HCT116 (cell line): Measurements from ENCODE around the gene CLCN5. TPM values are rescaled to one million over a fixed set of nuclear protein-coding genes. Genes with fewer than 3 reads are reported as not detected.

Experiments
- ATAC-seq: fragments of 200-7000 bp; cut with Tn5 transposase; 2 replicates; pipeline ENCODE4 v1.9.1; 2020; ENCODE audit warnings: mild to moderate bottlenecking, moderate library complexity
- BruUV-seq: library from RNA; stranded (reverse); fragments of 400-500 nt; replicated peaks from 2 replicates; lab custom pipeline; 2021; lab: Mats Ljungman, UMichigan
- CTCF ChIA-PET: fragments of 300-600 bp; sonication (Branson Sonifier 250); formaldehyde crosslinking; loops from one replicate; lab custom pipeline; 2021; ENCODE audit warnings: antibody characterized with exemption; lab: Charles Lee
- POLR2A ChIA-PET: fragments of 300-600, 350-600 bp; sonication (Branson Sonifier 250); formaldehyde crosslinking; loops from one replicate; lab custom pipeline; 2021; ENCODE audit warnings: antibody characterized with exemption; lab: Charles Lee
- RAD21 ChIA-PET, 2 experiments: fragments of 300-600 bp; sonication (Branson Sonifier 250); formaldehyde crosslinking; loops; one replicate each; lab custom pipeline; 2023; ENCODE audit warnings: low total read pairs in 2 of 2; ENCODE audit not compliant: uncharacterized antibody in 2 of 2, unreplicated experiment in 2 of 2, low non-redundant PET in 1 of 2; lab: Charles Lee
- DNase-seq: peaks from one replicate; pipeline ENCODE4 v3.0.0-alpha.2; 2010; ENCODE audit warnings: low read depth, low spot score
- H2AFZ ChIP-seq: fragments of 200-600 bp; shearing (Covaris generic), sonication (generic); 2 replicates; pipeline ENCODE4 v1.6.1; 2017; ENCODE audit warnings: low read depth, mixed run types, mixed read lengths, antibody characterized with exemption, low read length; ENCODE audit not compliant: poor library complexity, severe bottlenecking
- H3K27ac ChIP-seq: 2 replicates; pipeline ENCODE4 v1.5.1; 2012; ENCODE audit warnings: low read depth, low read length
- H3K27me3 ChIP-seq: fragments of 200-600 bp; sonication (generic); 2 replicates; pipeline ENCODE4 v1.6.1; 2016; ENCODE audit warnings: mixed run types, low read length, mixed read lengths; ENCODE audit not compliant: insufficient read depth
- H3K36me3 ChIP-seq, 2 experiments: fragments of 200-500 bp in 1 of 2; fragments of 200-600 bp in 1 of 2; sonication (Bioruptor generic) in 1 of 2; sonication (generic) in 1 of 2; 2 replicates each; pipeline versions ENCODE4 v1.5.1 to v1.6.1; 2014 to 2016; ENCODE audit warnings: low read length in 2 of 2, inconsistent platforms in 1 of 2, mixed read lengths in 1 of 2, mixed run types in 1 of 2; ENCODE audit not compliant: insufficient read depth in 2 of 2, control insufficient read depth in 1 of 2
- H3K4me1 ChIP-seq, 2 experiments: fragments of 200-600 bp in 1 of 2; sonication (generic) in 1 of 2; 2 replicates each; pipeline versions ENCODE4 v1.5.1 to v1.6.1; 2012 to 2017; ENCODE audit warnings: low read length in 2 of 2, inconsistent platforms in 1 of 2, mild to moderate bottlenecking in 1 of 2, mixed read lengths in 1 of 2, mixed run types in 1 of 2, moderate library complexity in 1 of 2; ENCODE audit not compliant: insufficient read depth in 2 of 2, control insufficient read depth in 1 of 2
- H3K4me2 ChIP-seq: fragments of 200-600 bp; sonication (generic); 2 replicates; pipeline ENCODE4 v1.6.1; 2017; ENCODE audit warnings: mixed run types, low read length, mixed read lengths
- H3K4me3 ChIP-seq, 2 experiments: fragments of 200-600 bp in 1 of 2; sonication (generic) in 1 of 2; replicated peaks in 1 of 2; 2 replicates each; pipeline ENCODE4 v1.5.1; 2011 to 2016; ENCODE audit warnings: low read length in 2 of 2, control low read depth in 1 of 2, low read depth in 1 of 2, mild to moderate bottlenecking in 1 of 2, mixed read lengths in 1 of 2, mixed run types in 1 of 2
- H3K79me2 ChIP-seq: fragments of 200-600 bp; sonication (generic); 2 replicates; pipeline ENCODE4 v1.6.1; 2017; ENCODE audit warnings: mild to moderate bottlenecking, mixed run types, low read length, moderate library complexity, mixed read lengths; ENCODE audit not compliant: insufficient read depth
- H3K9ac ChIP-seq: fragments of 200-600 bp; sonication (generic); 2 replicates; pipeline ENCODE4 v1.6.1; 2016; ENCODE audit warnings: low read length, mixed read lengths
- H3K9me2 ChIP-seq: fragments of 200-600 bp; sonication (generic), shearing (Covaris generic); 2 replicates; pipeline ENCODE4 v1.6.1; 2017; ENCODE audit warnings: mixed run types, mild to moderate bottlenecking, moderate library complexity; ENCODE audit not compliant: insufficient read depth
- H3K9me3 ChIP-seq, 2 experiments: fragments of 200-500 bp in 1 of 2; fragments of 200-600 bp in 1 of 2; sonication (Bioruptor generic) in 1 of 2; sonication (generic) in 1 of 2; 2 replicates each; pipeline ENCODE4 v1.6.1; 2014 to 2017; ENCODE audit warnings: low read length in 2 of 2, mixed read lengths in 2 of 2, inconsistent platforms in 1 of 2, low read depth in 1 of 2, mild to moderate bottlenecking in 1 of 2, mixed run types in 1 of 2, moderate library complexity in 1 of 2; ENCODE audit not compliant: control insufficient read depth in 1 of 2, insufficient read depth in 1 of 2
- H4K20me1 ChIP-seq: fragments of 200-600 bp; sonication (generic), shearing (Covaris generic); 2 replicates; pipeline ENCODE4 v1.6.1; 2017; ENCODE audit warnings: mixed run types, mild to moderate bottlenecking, moderate library complexity; ENCODE audit not compliant: insufficient read depth
- ELF1 ChIP-seq: IDR thresholded peaks from 2 replicates; pipeline ENCODE4 v1.6.1; 2012; ENCODE audit warnings: low read depth, borderline replicate concordance
- EZH2 ChIP-seq: fragments of 200-600 bp; sonication (generic); IDR thresholded peaks from 2 replicates; pipeline ENCODE4 v1.6.1; 2017; ENCODE audit warnings: antibody characterized with exemption, mixed run types
- FOSL1 ChIP-seq: IDR thresholded peaks from 2 replicates; pipeline ENCODE4 v1.6.1; 2012; ENCODE audit warnings: low read depth
- RAD21 ChIP-seq: IDR thresholded peaks from 2 replicates; pipeline ENCODE4 v1.6.1; 2012; ENCODE audit warnings: low read depth, mild to moderate bottlenecking
- SP1 ChIP-seq: IDR thresholded peaks from 2 replicates; pipeline ENCODE4 v1.6.1; 2012; ENCODE audit warnings: low read depth
- SRF ChIP-seq: IDR thresholded peaks from 2 replicates; pipeline ENCODE4 v1.6.1; 2012; ENCODE audit warnings: low read depth
- YY1 ChIP-seq: IDR thresholded peaks from 2 replicates; pipeline ENCODE4 v1.6.1; 2011; ENCODE audit warnings: low read length, low read depth, moderate library complexity, mild to moderate bottlenecking; ENCODE audit not compliant: insufficient replicate concordance; ENCODE audit errors: extremely low read depth
- ZBTB33 ChIP-seq: IDR thresholded peaks from 2 replicates; pipeline ENCODE4 v1.6.1; 2011; ENCODE audit warnings: mild to moderate bottlenecking, low read length, moderate library complexity; ENCODE audit not compliant: insufficient replicate concordance; ENCODE audit errors: extremely low read depth
- intact Hi-C: fragments of 100-400 bp; cut with micrococcal nuclease; formaldehyde crosslinking; loops from 2 replicates; pipeline ENCODE4 v1.10.0; 2022
- total RNA-seq: library from RNA; stranded (reverse); gene quantifications from one replicate; pipeline ENCODE4 v1.2.1, GENCODE V29; 2021; ENCODE audit not compliant: unreplicated experiment

CLCN5 gene
- total RNA-seq, 1 experiment from 2014 or later, result 6.1 TPM

- no peak for TF ChIP-seq FOSL1
- TF ChIP-seq, all 23 proteins: peak for 0
Observed at GRCh38 chrX:49995795-49996455, 73.5 kb downstream of the CLCN5 start (continued).

GRCh38 chrX:49996474-49996873, 74.1 kb downstream of the CLCN5 start:
- ChIA-PET RAD21 (no interaction called here), CTCF (no interaction called here), POLR2A (no interaction called here)
- H3K9me2 ChIP-seq, result no peaks in the 10 kb centered on the region
- no TSS peak for BruUV-seq
- no peaks in the 10 kb centered on the region for H4K20me1 ChIP-seq
- intact Hi-C loops, result no loop called here
- H3K27me3 ChIP-seq, result no peaks in the 10 kb centered on the region
- DNase-seq (no peak), ATAC-seq (no peak)
- no peak overlapping the region for H3K9ac ChIP-seq
- no peak overlapping the region for H3K4me3 ChIP-seq
- H3K27ac ChIP-seq, result no peak overlapping the region
- H3K4me1 ChIP-seq, result peaks cover 6 to 44% of the 10 kb centered on the region in 2 experiments
- H3K4me2 ChIP-seq, result peak overlapping the region; percentile 74
- no peak overlapping the region for H2AFZ ChIP-seq
- H3K36me3 ChIP-seq, result no peaks in the 10 kb centered on the region
- H3K9me3 ChIP-seq, result no peaks in the 10 kb centered on the region
- H3K79me2 ChIP-seq, result no peaks in the 10 kb centered on the region
- TF ChIP-seq FOSL1 (no peak), EZH2 (no peak), ZBTB33 (no peak), YY1 (no peak), RAD21 (no peak), ELF1 (no peak), SP1 (no peak), SRF (no peak)
